Glomerular endothelial cell (primary cell): ENCODE results near the gene CCL8. TPM values are rescaled to one million over a fixed set of nuclear protein-coding genes. Genes with fewer than 3 reads are reported as not detected.

Experiments used
- DNase-seq: peaks from one replicate; pipeline ENCODE4 v3.0.0-alpha.2; 2011; ENCODE audit warnings: low read depth, low spot score; ENCODE audit errors: extremely low read depth
- total RNA-seq: library from RNA; depleted of rRNA; stranded (reverse); fragments of >200 nt; gene quantifications from 2 replicates; pipeline ENCODE4 v1.2.3, GENCODE V29; 2015

CCL8 gene
- total RNA-seq, 1 donor from 2014 or later, result 3.6 TPM

- DNase-seq, result no peak
These were observed 47.4 kb downstream of the CCL8 start for GRCh38 chr17:34366529-34367107.

GRCh38 chr17:34367486-34368195 is 48.4 kb downstream of the CCL8 start:
- no peak for DNase-seq

GRCh38 chr17:34368196-34368945 is 49.1 kb downstream of the CCL8 start:
- no peak for DNase-seq

- DNase-seq, result no peak
These were observed 49.8 kb downstream of the CCL8 start for GRCh38 chr17:34368946-34369500.

GRCh38 chr17:34369571-34369970 is 50.3 kb downstream of the CCL8 start:
- DNase-seq, result no peak

GRCh38 chr17:34370376-34370996 is 51.3 kb downstream of the CCL8 start:
- DNase-seq, result no peak

- no peak for DNase-seq
These were observed 51.8 kb downstream of the CCL8 start for GRCh38 chr17:34370997-34371395.

Other genes with a start within 250 kb of the CCL8 start
- gene CCL2, start 64.2 kb upstream of the CCL8 start, total RNA-seq, result 406 and 1,495 TPM in 2 replicates
- 3.5 TPM in 1 of 2 replicates, not detected in the other for gene CCL7, start 49.2 kb upstream of the CCL8 start, total RNA-seq
- gene CCL11, start 33.7 kb upstream of the CCL8 start, total RNA-seq, result not detected in 2 replicates
- not detected in 2 replicates for gene CCL13, start 37.0 kb downstream of the CCL8 start, total RNA-seq
- gene CCL1, start 43.8 kb downstream of the CCL8 start, total RNA-seq, result not detected in 2 replicates